ENCODE results near the gene ATP6V1B1. TPM values are rescaled to one million over a fixed set of nuclear protein-coding genes. Genes with fewer than 3 reads are reported as not detected.

The ATP6V1B1 gene
- total and polyA plus RNA-seq, 10 of the 15 experiments (the other 5 are each of a cell fraction or from before 2014, with no cell fraction given), result not detected

- TF ChIP-seq IRF5 (IDR thresholded peaks at IDR 0.05; ENCODE audit: borderline replicate concordance) (no peak), CREM (IDR thresholded peaks at IDR 0.05; ENCODE audit: low read depth) (no peak), SMC3 (IDR thresholded peaks at IDR 0.05; ENCODE audit: borderline replicate concordance, low read length) (no peak), HSF1 (IDR thresholded peaks at IDR 0.05; ENCODE audit: low read depth, low read length) (no peak), ELK1 (IDR thresholded peaks at IDR 0.05; ENCODE audit: low read depth, low read length) (no peak)
Observed at GRCh38 chr2:70988726-70989648, 53.3 kb downstream of the ATP6V1B1 start (continued).

- Histone ChIP-seq H3K27ac (ENCODE audit: control insufficient read depth, insufficient read depth) (no peak overlapping the region), H3K9ac (ENCODE audit: control insufficient read depth, insufficient read depth, low read length) (no peak overlapping the region), H3K36me3 (ENCODE audit: control insufficient read depth in 2 of 2, insufficient read depth in 2 of 2, low read length in 1 of 2) (peaks cover 7 to 17% of the 10 kb centered on the region in 2 experiments), H4K20me1 (ENCODE audit: control insufficient read depth, insufficient read depth) (no peaks in the 10 kb centered on the region), H3K4me3 (no peak overlapping the region), H3K79me2 (ENCODE audit: control insufficient read depth, insufficient read depth, low read length) (peaks cover 21% of the 10 kb centered on the region), H2AFZ (ENCODE audit: control insufficient read depth, low read depth, low read length) (no peak overlapping the region), H3K27me3 (replicated peaks in 1 of 2; ENCODE audit: control insufficient read depth in 2 of 2, insufficient read depth in 2 of 2, low read length in 1 of 2) (no peaks in the 10 kb centered on the region), H3K4me2 (ENCODE audit: control insufficient read depth, insufficient read depth) (no peak overlapping the region), H3K9me3 (replicated peaks; ENCODE audit: control insufficient read depth, insufficient read depth, low read length) (no peaks in the 10 kb centered on the region), H3K4me1 (ENCODE audit: control insufficient read depth, insufficient read depth, low read length) (peaks cover 9% of the 10 kb centered on the region)
- FAIRE-seq, result no peak
- DNase-seq (ENCODE audit: low read depth, low spot score), result no peak
- SMC1A ChIA-PET (ENCODE audit: uncharacterized antibody, unreplicated experiment), result no interaction called here
- ATAC-seq, result no peak
- WGBS (ENCODE audit: insufficient coverage, insufficient replicate concordance, low lambda C conversion rate, missing lambda C conversion rate), result 86% methylated on average over 5 of the region's 5 CpGs
- in situ Hi-C loops (cut with MboI), result no loop called here
- CTCF ChIA-PET, result interaction anchor here (1.3 kb wide), 1 partner anchor 25 kb away, joined by 3 read pairs; no protein-coding TSS in a partner anchor
- no TSS peak for BruUV-seq (replicated peaks)
- RAD21 ChIA-PET (ENCODE audit: unreplicated experiment), result no interaction called here
- intact Hi-C loops (cut with micrococcal nuclease; ENCODE audit: unreplicated experiment), result no loop called here
- POLR2A ChIA-PET, result no interaction called here
- TF ChIP-seq POLR2AphosphoS5 (IDR thresholded peaks at IDR 0.05; ENCODE audit: low read length) (no peak), CBFB (IDR thresholded peaks at IDR 0.05; ENCODE audit: low read depth) (no peak), TAF1 (IDR thresholded peaks at IDR 0.05; ENCODE audit: borderline replicate concordance, low read depth, low read length) (no peak), GATAD2B (conservative IDR thresholded peaks at IDR 0.05; ENCODE audit: low read depth) (no peak), SUZ12 (IDR thresholded peaks at IDR 0.05; ENCODE audit: unreplicated experiment) (no peak), BCL3 (IDR thresholded peaks at IDR 0.05; ENCODE audit: borderline replicate concordance, insufficient read depth, low read depth, low read length, poor library complexity, severe bottlenecking) (no peak), ZZZ3 (IDR thresholded peaks at IDR 0.05; ENCODE audit: control insufficient read depth, insufficient read length, low read depth) (no peak), FOXK2 (IDR thresholded peaks at IDR 0.05) (no peak), BHLHE40 (IDR thresholded peaks at IDR 0.05; ENCODE audit: borderline replicate concordance in 1 of 2, low read depth in 2 of 2, low read length in 1 of 2) (no peak), SREBF1 (IDR thresholded peaks at IDR 0.05; ENCODE audit: low read length) (no peak), IKZF2 (IDR thresholded peaks at IDR 0.05) (no peak)
Observed at GRCh38 chr2:70990216-70990615, 54.5 kb downstream of the ATP6V1B1 start.

All from GM12878 (cell line).